ENCODE measurements around the gene MRPL11.
A peak's percentile ranks its signal among the peaks of the same experiment; 100 is the strongest.

Gene MRPL11

GRCh38 chr11:66429983-66430602 is 8.6 kb downstream of the MRPL11 start:
- Histone ChIP-seq H3K4me2 (ENCODE audit: low read depth, low read length, poor library complexity, severe bottlenecking) (no peak overlapping the region), H2AFZ (ENCODE audit: low read length) (no peak overlapping the region), H3K9ac (ENCODE audit: low read depth, low read length, poor library complexity, severe bottlenecking) (no peak overlapping the region), H3K4me1 (ENCODE audit: insufficient read depth, low read length, poor library complexity, severe bottlenecking) (no peaks in the 10 kb centered on the region), H3K79me2 (ENCODE audit: insufficient read depth, low read length) (no peaks in the 10 kb centered on the region), H3K36me3 (ENCODE audit: insufficient read depth, low read length) (peaks cover 2% of the 10 kb centered on the region; the same call in 1 of the 2 replicates), H3K9me2 (replicated peaks; ENCODE audit: low read depth, low read length) (no peaks in the 10 kb centered on the region), H3K27me3 (ENCODE audit: insufficient read depth, low read length, poor library complexity, severe bottlenecking) (no peaks in the 10 kb centered on the region), H3K9me3 (ENCODE audit: insufficient read depth, low read depth, low read length) (no peaks in the 10 kb centered on the region), H3K4me3 (ENCODE audit: low read length, poor library complexity, severe bottlenecking) (no peak overlapping the region), H3F3A (ENCODE audit: low read depth) (no peaks in the 10 kb centered on the region), H4K20me1 (ENCODE audit: insufficient read depth, low read length, poor library complexity, severe bottlenecking) (no peaks in the 10 kb centered on the region)
- TF ChIP-seq CTCF (conservative IDR thresholded peaks at IDR 0.05; ENCODE audit: low read length) = peak; percentile 91
- no peak for TF ChIP-seq EZH2phosphoT487 (IDR thresholded peaks at IDR 0.05; ENCODE audit: borderline replicate concordance)

- Histone ChIP-seq H3K79me2 (ENCODE audit: insufficient read depth, low read length) (no peaks in the 10 kb centered on the region), H3K9me2 (replicated peaks; ENCODE audit: low read depth, low read length) (no peaks in the 10 kb centered on the region), H3K4me1 (ENCODE audit: insufficient read depth, low read length, poor library complexity, severe bottlenecking) (no peaks in the 10 kb centered on the region), H3K9me3 (ENCODE audit: insufficient read depth, low read depth, low read length) (no peaks in the 10 kb centered on the region), H2AFZ (ENCODE audit: low read length) (no peak overlapping the region), H3K9ac (ENCODE audit: low read depth, low read length, poor library complexity, severe bottlenecking) (no peak overlapping the region), H3K27me3 (ENCODE audit: insufficient read depth, low read length, poor library complexity, severe bottlenecking) (no peaks in the 10 kb centered on the region), H3K4me2 (ENCODE audit: low read depth, low read length, poor library complexity, severe bottlenecking) (no peak overlapping the region), H3K4me3 (ENCODE audit: low read length, poor library complexity, severe bottlenecking) (no peak overlapping the region), H4K20me1 (ENCODE audit: insufficient read depth, low read length, poor library complexity, severe bottlenecking) (no peaks in the 10 kb centered on the region), H3F3A (ENCODE audit: low read depth) (no peaks in the 10 kb centered on the region), H3K36me3 (ENCODE audit: insufficient read depth, low read length) (peaks cover 2% of the 10 kb centered on the region; the same call in 1 of the 2 replicates)
- TF ChIP-seq CTCF (conservative IDR thresholded peaks at IDR 0.05; ENCODE audit: low read length) (no peak), EZH2phosphoT487 (IDR thresholded peaks at IDR 0.05; ENCODE audit: borderline replicate concordance) (no peak)
These were observed 9.7 kb downstream of the MRPL11 start for GRCh38 chr11:66428933-66429332.

GRCh38 chr11:66426314-66426713 is 12.3 kb downstream of the MRPL11 start:
- Histone ChIP-seq H3F3A (ENCODE audit: low read depth) (no peaks in the 10 kb centered on the region), H3K4me1 (ENCODE audit: insufficient read depth, low read length, poor library complexity, severe bottlenecking) (no peaks in the 10 kb centered on the region), H3K9me3 (ENCODE audit: insufficient read depth, low read depth, low read length) (no peaks in the 10 kb centered on the region), H2AFZ (ENCODE audit: low read length) (no peak overlapping the region), H4K20me1 (ENCODE audit: insufficient read depth, low read length, poor library complexity, severe bottlenecking) (no peaks in the 10 kb centered on the region), H3K4me3 (ENCODE audit: low read length, poor library complexity, severe bottlenecking) (no peak overlapping the region), H3K4me2 (ENCODE audit: low read depth, low read length, poor library complexity, severe bottlenecking) (no peak overlapping the region), H3K79me2 (ENCODE audit: insufficient read depth, low read length) (no peaks in the 10 kb centered on the region), H3K27me3 (ENCODE audit: insufficient read depth, low read length, poor library complexity, severe bottlenecking) (no peaks in the 10 kb centered on the region), H3K9ac (ENCODE audit: low read depth, low read length, poor library complexity, severe bottlenecking) (no peak overlapping the region), H3K9me2 (replicated peaks; ENCODE audit: low read depth, low read length) (no peaks in the 10 kb centered on the region), H3K36me3 (ENCODE audit: insufficient read depth, low read length) (peaks cover 2% of the 10 kb centered on the region; the same call in 1 of the 2 replicates)
- TF ChIP-seq EZH2phosphoT487 (IDR thresholded peaks at IDR 0.05; ENCODE audit: borderline replicate concordance) (no peak), CTCF (conservative IDR thresholded peaks at IDR 0.05; ENCODE audit: low read length) (no peak)
